WTC11 (cell line): Measurements from ENCODE around the gene PYHIN1.

ENCODE experiments used
- CTCF ChIP-seq: fragments of 200-600 bp; IDR thresholded peaks from 2 replicates; pipeline ENCODE4 v1.8.0; 2022; ENCODE audit warnings: antibody characterized with exemption
- IRF2 ChIP-seq: sonication (generic); formaldehyde crosslinking; IDR thresholded peaks from 2 replicates; pipeline ENCODE4 v1.8.0; 2022; ENCODE audit warnings: low read depth, missing genetic modification reagents, borderline replicate concordance
- PRRX2 ChIP-seq: fragments of 250-450 bp; sonication (Bioruptor Pico); IDR thresholded peaks from 2 replicates; pipeline ENCODE4 v1.8.0; 2021; ENCODE audit warnings: mild to moderate bottlenecking
- RELA ChIP-seq: sonication (generic); formaldehyde crosslinking; IDR thresholded peaks from 2 replicates; pipeline ENCODE4 v1.8.1; 2022; ENCODE audit warnings: missing genetic modification reagents, mild to moderate bottlenecking, borderline replicate concordance
- USF1 ChIP-seq: sonication (generic); formaldehyde crosslinking; IDR thresholded peaks from 2 replicates; pipeline ENCODE4 v1.8.0; 2022; ENCODE audit warnings: mild to moderate bottlenecking, missing genetic modification reagents
- ZNF232 ChIP-seq: sonication (generic); formaldehyde crosslinking; IDR thresholded peaks from 2 replicates; pipeline ENCODE4 v1.8.0; 2022; ENCODE audit warnings: mild to moderate bottlenecking, missing genetic modification reagents
- ZNF263 ChIP-seq: sonication (generic); formaldehyde crosslinking; IDR thresholded peaks from 2 replicates; pipeline ENCODE4 v1.8.1; 2022; ENCODE audit warnings: low read depth, mild to moderate bottlenecking, moderate library complexity, missing genetic modification reagents

- TF ChIP-seq ZNF263 (CRISPR knock-in tag) (no peak), ZNF232 (CRISPR knock-in tag) (no peak), IRF2 (CRISPR knock-in tag) (no peak), CTCF (no peak), RELA (CRISPR knock-in tag) (no peak), PRRX2 (no peak), USF1 (CRISPR knock-in tag) (no peak)
These were observed 77.4 kb downstream of the PYHIN1 start for GRCh38 chr1:159008744-159009188.
